Activated CD4-positive, alpha-beta T cell treated with anti-CD3 and anti-CD28 coated beads for 4 hours (primary cell): Measurements from ENCODE around the gene POMC.
A peak's percentile ranks its signal among the peaks of the same experiment; 100 is the strongest.
"Not testable (repeated sequence)": the region's sequence is repeated elsewhere in the genome, so short reads cannot be mapped to it uniquely, and the experiment has no call there.

ENCODE experiments used
- DNase-seq, 2 donors: peaks; one replicate each; pipeline ENCODE4 v3.0.0-alpha.2; 2020

The POMC gene

DNA sequence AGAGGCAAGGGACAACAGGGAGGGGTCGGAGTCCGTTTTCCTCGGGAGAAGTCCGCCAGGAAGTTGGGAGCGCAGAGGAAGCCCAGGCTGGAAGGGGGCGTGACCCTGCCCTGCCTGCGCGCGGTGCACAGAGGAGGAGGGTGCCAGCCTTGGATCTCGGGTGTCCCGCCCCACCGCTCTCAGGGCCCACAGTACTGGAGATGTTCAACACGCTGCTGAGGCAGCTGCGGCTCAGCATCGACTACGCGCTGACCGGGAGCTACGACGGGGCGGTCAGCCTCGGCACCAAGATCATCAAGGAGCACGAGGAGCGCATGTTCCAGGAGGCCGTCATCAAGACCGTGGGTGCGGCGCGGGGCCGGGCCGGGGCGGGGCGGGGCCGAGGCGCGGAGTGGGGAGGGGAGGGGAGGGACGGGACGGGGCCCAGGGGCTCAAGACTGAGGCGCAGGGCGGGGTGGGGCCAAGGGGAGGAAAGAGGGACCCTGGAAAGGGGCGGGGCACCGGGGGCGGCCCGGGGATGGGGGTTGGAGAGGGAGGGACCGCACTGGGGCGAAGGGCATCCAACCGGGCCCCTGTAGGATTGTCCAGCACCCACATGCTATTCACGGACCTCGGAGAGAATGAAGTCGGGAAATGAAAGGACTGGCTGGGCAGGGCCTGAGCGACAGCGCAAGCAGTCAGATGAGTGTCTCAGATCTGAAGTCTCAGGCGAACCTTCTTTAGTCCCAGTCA lies 36.6 kb downstream of the POMC start:
- peak in 1 of 2 donors; percentile 16 for DNase-seq

DNA sequence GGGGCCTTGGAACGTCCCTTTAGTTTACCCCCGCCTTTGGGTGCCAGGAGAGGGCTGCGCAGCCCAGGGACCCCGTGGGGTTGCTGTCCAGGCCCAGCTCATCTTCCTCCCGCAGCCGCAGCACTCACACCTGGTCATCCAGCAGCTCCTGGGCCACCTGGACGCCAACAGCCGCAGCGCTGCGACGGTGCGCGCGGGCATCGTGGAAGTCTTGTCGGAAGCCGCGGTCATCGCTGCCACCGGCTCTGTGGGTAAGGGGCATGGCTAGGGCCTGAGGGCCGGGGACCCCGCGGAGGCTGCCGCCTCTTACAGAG lies 37.2 kb downstream of the POMC start:
- no peak for DNase-seq

DNA sequence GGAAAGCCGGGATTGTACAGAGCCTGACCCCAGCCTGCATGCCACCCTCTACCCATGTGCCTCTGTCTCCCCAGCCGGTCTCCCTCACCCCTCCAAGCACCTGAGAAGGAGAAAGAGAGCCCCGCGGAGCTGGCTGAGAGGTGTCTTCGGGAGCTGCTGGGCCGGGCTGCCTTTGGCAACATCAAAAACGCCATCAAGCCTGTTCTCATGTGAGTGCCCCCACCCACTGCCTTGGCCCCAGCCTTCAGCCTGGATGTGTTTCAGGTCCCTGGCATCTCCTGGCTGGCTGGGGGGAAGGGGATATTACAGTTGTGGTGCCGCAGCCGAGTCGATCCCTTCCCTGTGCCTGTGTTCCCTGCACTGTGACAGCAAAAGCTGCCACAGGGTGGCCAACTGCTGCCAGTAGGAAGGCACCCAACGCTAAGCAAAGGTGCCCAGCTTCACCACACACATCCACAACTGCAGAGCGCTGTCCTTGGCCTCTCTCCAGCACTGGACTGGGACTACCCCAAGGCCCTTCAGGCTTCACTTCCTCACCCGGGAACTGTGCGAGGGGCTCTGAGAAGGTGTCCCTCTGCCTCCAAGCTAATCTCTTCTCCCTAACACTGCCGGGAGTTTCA lies 38.4 kb downstream of the POMC start:
- DNase-seq: no peak

DNA sequence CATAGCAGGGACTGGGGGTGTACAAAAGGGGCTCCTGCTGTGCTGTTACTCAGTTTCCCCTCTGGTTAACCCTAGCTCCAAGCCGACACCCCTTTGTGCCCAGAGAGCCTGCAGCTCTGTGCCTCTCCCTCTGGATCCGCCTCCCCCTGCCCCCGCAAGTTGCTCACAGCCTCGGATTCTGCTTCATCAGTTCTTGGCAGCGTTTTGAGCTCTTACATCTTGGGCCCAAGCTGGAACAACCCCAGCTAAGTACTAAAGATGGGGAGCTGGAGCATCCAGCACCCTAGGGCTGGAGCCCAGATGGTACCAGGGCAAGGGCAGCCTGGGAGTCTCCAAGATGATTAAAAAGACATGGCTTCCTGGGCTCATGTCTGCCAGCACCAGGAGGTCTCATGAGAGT lies 40.7 kb downstream of the POMC start:
- DNase-seq: no peak

DNA sequence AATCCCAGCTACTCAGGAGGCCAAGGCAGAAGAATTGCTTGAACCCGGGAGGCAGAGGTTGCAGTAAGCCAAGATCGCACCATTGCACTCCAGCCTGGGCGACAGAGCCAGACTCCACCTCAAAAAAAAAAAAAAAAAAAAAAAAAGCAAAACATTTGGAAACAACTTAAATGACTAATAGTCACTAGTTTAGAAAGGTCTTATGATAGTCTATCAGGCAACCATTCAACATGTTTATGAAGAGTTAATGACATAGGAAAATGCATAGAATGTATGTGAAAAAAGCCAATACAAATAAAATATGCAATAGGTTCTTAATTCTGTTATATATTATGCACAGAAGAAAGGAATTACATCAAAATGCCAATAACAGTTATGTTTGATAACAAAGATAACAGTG lies 41.3 kb downstream of the POMC start:
- not testable (repeated sequence) for DNase-seq

DNA sequence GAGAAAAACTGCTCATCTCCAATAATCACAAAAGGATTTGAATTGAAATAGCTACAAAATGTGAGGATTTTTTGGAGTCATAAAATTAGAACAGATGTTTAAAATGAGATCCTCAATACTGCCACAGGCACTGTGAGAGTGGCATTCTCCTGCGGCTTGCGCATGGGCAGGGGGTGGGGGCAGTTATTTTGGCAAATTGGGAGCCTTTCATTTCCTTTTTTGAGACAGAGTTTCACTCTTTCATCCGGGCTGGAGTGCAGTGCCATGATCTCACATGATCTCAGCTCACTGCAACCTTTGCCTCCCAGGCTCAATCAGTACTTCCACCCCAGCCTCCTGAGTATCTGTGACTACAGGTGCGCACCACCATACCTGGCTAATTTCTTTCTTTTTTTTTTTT lies 42.4 kb downstream of the POMC start:
- DNase-seq: no peak

DNA sequence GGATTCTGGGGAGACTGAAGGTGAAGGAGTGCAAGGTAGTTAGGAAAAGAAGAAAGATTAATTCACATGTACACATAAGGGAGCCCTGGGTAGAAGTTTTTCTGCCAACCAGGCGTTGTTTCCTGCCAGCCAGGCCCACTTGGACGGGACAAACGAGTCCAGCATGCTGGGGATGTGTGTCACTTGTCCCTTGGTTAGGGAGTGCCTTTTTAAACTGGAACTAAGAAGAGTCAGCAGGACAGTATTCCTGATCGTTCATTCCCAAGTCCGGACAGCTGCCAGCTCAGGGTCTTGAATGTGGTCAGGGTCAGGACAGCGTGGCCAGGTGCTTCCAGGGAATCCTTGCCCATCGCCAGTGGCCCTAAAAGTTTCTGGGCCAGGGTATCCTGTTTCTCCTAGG lies 43.2 kb downstream of the POMC start:
- DNase-seq: no peak

DNA sequence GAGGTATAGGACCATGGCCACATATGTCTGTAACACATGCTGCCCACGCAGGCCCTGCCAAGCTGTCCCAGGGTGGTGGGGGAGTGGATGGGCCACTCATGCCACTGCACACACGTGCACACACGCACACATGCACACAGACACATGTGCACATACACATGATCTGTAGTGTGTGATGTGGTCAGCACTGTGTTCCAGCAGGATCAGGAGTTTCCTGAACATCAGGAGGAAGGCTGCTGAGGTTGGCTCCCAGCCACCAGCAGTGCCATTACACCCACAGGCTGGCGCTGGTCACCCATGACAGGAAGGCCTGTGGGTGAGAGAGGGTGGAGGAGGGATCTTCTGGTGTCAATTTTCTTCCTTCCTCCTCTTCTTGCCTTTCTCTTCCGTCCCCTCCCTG lies 44.7 kb downstream of the POMC start:
- no peak for DNase-seq

DNA sequence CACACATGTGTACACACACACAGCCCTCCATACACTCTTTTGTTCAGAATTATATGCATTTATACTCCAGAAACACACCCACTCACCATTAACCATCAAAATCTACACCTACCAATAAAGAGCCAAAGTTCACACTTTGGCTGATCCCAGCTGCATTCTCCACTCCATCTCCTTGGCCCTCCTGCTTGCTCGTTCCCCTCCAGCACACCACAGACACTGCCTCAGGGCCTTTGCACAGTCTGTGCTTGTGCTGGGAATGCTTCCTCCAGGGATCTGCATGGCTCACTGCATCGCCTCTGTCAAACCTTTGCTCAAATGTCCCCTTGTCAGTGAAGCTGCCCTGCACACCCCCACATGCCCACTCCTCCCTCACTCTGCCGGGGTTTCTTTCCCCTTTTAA lies 46.0 kb downstream of the POMC start:
- no peak for DNase-seq

DNA sequence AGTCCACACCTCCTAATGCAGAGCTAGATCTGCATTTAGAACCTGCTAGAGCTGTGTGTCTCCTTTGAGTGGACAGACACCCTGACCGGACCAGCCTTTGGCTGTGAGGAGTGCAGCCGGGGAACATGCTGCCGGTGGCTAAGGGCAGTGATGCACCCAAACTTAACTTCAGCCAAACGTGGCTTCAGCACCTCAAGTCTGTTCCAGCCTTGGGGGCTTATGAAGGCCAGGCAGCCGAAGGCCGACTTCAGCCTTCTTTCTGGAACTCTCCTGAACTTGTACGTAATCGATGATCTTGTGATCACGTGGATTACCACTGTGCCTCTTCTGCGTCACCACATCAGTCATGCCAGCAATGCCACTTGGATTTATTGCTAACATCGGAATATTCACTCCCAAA lies 49.1 kb downstream of the POMC start:
- no peak for DNase-seq

DNA sequence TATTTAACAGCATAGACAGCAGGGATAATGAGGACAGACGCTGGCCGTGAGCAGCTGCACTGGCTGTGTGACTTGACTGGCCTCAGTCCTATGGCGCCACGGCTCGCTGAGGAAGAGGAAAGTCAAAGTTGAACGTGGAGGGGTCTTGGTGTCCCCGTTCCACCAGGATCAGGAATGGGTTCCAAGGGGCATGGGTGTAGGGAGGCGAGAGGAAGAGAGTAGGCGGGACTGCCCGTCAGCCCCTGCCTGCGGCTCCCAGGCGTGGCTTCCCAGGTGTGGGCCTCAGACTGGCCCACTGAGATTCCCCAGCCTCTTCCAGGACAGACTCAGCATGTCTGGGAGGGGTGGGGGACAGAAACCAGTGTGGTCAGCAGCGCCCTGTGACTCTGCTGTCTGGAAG lies 51.4 kb downstream of the POMC start:
- DNase-seq: no peak

DNA sequence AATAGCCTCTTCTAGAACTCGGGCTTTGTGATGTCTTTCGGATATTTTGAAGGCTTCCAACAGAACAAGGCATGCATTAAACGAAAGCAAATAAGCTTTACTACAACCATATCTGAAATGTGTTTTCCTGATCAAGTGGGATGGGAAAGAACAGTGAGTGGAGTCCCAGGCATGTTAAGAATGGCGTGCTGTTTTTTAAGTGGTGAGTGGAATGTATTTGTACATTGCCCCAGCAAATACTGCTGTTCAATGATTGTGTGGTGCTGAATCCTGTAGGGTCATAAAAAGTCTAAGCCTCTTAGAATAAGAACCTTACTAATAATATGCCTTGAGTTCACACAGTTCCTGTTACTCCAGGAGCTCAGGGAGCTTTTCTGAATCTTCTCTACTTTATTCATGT lies 52.5 kb downstream of the POMC start:
- no peak for DNase-seq

DNA sequence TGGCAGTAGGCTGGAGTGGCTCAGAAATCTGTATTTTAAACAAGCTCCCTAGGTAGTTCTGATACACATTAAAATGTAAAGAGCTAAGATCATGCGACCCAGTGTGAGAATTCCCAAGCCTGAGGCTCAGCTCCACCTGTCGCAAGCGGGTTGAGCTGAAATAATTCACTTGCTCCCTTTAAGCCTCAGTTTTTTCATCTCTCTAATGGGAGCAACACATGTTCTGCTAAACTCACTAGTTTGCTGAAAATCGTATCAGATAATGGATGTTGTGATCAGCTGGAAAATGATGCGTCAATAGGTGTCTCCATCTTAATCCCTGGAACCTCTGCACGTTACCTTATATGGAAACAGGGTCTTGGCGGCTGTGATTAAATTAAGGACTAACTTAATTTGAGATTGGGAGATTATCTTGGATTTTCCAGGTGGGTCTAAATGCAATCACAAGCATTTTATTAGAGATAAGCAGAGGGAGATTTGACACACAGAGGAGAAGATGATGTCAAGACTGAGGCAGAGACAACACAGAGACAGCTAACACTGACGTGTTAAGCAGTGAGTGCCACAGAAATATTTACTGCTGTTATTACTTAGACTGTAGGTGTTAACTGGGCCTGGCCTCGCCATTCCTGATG lies 53.0 kb downstream of the POMC start:
- no peak for DNase-seq

DNA sequence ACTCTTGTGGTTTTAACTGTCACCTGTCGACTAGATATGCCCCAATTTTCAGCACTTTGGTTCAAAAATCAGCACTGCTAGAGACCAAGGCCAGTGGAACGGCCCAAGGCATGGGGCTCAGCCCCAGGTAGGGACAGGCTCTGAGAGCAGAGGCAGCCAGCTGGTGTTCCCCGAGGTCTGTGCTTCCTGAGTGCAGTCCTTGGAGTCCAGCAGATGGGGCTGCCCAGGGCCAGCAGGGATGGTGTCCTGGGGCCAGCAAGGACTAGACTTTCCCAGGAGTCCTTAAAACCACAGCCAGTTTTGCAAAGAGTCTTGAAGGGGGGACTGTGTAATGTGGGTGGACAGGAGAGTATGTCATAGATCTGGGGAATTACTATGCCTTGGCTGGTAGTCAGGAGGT lies 56.3 kb downstream of the POMC start:
- no peak for DNase-seq
